GM12891 (cell line): Measurements from ENCODE around the gene MSI2.

Source experiments
- DNase-seq: peaks from one replicate; pipeline ENCODE4 v3.0.0; 2011; ENCODE audit warnings: low spot score; ENCODE audit not compliant: insufficient read length
- FAIRE-seq: peaks from 2 replicates; lab custom pipeline; 2011; peaks lifted over from hg19 to GRCh38; lab: Jason Lieb, UNC
- PAX5 ChIP-seq: IDR thresholded peaks from 2 replicates; pipeline ENCODE4 v1.6.1; 2011; ENCODE audit warnings: low read length, moderate library complexity, mild to moderate bottlenecking; ENCODE audit not compliant: insufficient read depth, severe bottlenecking
- POLR2A ChIP-seq: IDR thresholded peaks from 2 replicates; pipeline ENCODE4 v1.6.1; 2011; ENCODE audit warnings: low read depth, low read length, control low read depth
- POLR2AphosphoS5 ChIP-seq: IDR thresholded peaks from 2 replicates; pipeline ENCODE4 v1.6.1; 2011; ENCODE audit warnings: low read depth, low read length, control low read depth
- POU2F2 ChIP-seq: IDR thresholded peaks from 2 replicates; pipeline ENCODE4 v1.6.1; 2011; ENCODE audit warnings: low read depth, mild to moderate bottlenecking, control low read depth, low read length, moderate library complexity
- SPI1 ChIP-seq: IDR thresholded peaks from 2 replicates; pipeline ENCODE4 v1.6.1; 2011; ENCODE audit warnings: low read depth, low read length, control low read depth
- TAF1 ChIP-seq: IDR thresholded peaks from 2 replicates; pipeline ENCODE4 v1.6.1; 2011; ENCODE audit warnings: low read depth, low read length, control low read depth

The MSI2 gene

GRCh38 chr17:57516290-57517230 lies 260.2 kb downstream of the MSI2 start:
- DNase-seq (no peak), FAIRE-seq (peak; percentile 33)
- no peak for TF ChIP-seq POLR2A
- no peak for TF ChIP-seq POLR2AphosphoS5

- TF ChIP-seq PAX5 (no peak), POLR2A (no peak), POU2F2 (no peak), SPI1 (no peak), POLR2AphosphoS5 (no peak), TAF1 (no peak)
- no peak for DNase-seq
- no peak for FAIRE-seq
These were observed 260.9 kb downstream of the MSI2 start for GRCh38 chr17:57517273-57517631.

- no peak for DNase-seq
- TF ChIP-seq PAX5 (no peak), TAF1 (no peak), POU2F2 (no peak), POLR2AphosphoS5 (no peak), POLR2A (no peak), SPI1 (no peak)
- no peak for FAIRE-seq
These were observed 261.5 kb downstream of the MSI2 start for GRCh38 chr17:57517632-57518456.

DNA sequence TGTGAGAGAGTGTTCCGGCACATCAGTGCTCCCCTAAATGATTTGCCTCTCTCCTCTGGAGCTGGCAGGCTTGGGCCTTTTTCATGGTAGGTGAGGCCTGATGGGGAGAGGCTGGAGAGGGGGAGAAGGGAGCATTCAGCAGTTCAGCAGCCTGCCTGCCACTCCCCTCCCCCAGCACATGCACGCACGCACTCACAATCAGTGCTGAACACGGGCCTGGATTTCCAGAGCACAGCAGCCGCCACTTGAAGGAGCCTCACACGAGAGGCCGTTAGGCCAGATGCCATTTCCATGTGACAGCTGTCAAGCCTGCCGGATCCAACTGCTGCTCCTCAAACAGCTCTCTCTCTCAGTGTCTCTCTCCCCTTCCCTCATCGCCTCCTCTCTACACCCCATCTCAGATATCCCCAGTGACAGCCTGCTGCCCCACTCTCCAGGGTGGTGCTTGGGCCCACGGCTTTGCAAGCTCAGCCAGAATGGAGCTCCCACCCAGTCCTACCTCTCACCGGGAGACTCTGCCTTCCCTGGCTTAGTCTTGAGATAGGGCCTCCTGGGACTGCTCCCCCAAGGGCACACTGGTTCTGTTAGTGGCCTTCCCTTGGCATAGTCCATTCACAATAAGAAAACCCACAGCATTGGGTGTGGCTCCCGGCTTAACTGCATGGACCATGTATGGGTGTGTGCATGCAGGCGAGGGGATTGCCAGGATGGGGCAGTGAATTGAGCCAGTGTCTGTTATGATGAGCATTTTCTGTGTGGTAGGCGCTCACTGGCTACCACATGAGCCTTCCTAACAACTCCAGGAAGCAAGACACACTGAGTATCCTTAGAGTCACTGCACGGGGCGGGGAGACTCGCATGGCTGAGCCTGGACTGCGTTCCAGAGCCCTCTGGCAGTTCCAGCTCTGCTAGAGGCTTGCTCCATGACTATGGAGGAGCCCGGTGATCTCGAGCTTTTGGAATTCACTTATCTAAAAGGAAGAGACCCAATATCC lies 262.6 kb downstream of the MSI2 start:
- no peak for DNase-seq
- FAIRE-seq = no peak
- no peak for TF ChIP-seq SPI1
- no peak for TF ChIP-seq TAF1
- no peak for TF ChIP-seq POLR2AphosphoS5
- TF ChIP-seq POU2F2 = no peak
- TF ChIP-seq PAX5 = no peak
- no peak for TF ChIP-seq POLR2A

DNA sequence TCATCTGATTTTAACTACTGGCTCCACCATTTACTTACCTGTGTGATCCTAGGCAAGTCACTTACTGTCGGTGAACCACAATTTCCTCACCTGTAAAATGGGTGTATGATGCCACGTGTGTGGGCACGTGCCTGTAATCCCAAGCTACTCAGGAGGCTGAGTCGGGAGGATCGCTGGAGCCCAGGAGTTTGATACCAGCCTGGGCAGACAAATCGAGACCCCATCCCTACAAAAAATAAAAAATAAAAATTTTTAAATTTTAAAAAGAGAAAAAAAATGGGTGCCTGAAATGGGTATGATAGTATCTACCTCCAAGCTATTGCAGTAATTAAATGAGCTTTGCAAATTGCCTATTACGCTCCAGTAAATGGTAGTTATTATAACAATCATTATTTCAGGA lies 263.5 kb downstream of the MSI2 start:
- TF ChIP-seq TAF1 (no peak), POU2F2 (no peak), POLR2AphosphoS5 (no peak), POLR2A (no peak), SPI1 (no peak), PAX5 (no peak)
- FAIRE-seq (no peak), DNase-seq (no peak)

DNA sequence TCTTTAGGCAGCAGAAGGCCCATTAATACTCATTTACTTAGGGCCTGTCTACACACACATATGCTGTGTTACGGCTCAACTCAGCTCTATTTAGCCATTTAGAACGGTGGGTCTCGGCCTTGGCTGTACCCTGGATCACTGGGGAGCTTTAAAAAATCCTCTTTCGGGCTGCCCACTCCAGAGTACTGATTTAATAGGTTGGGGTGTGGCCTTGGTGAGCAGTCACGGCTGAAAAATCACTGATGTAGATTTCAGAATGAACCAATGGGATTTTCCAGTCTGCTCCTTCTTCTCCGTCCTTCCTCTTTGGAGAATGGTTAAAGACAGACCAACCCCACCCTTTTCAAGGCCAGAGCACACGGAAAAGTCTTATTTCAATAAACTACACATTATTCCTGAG lies 265.3 kb downstream of the MSI2 start:
- DNase-seq (no peak), FAIRE-seq (no peak)
- TF ChIP-seq PAX5 (no peak), TAF1 (no peak), SPI1 (no peak), POU2F2 (no peak), POLR2AphosphoS5 (no peak), POLR2A (no peak)

GRCh38 chr17:57522042-57523005 lies 266.0 kb downstream of the MSI2 start:
- no peak for FAIRE-seq
- DNase-seq = no peak
- TF ChIP-seq POLR2AphosphoS5 = no peak
- TF ChIP-seq TAF1 = no peak
- no peak for TF ChIP-seq POLR2A
- TF ChIP-seq POU2F2 = no peak
- no peak for TF ChIP-seq SPI1
- no peak for TF ChIP-seq PAX5

- FAIRE-seq (peak; percentile 57), DNase-seq (no peak)
- no peak for TF ChIP-seq SPI1
- no peak for TF ChIP-seq POLR2AphosphoS5
- TF ChIP-seq TAF1 = no peak
- no peak for TF ChIP-seq POU2F2
- no peak for TF ChIP-seq PAX5
- TF ChIP-seq POLR2A = no peak
These were observed 267.8 kb downstream of the MSI2 start for GRCh38 chr17:57523926-57524632.
